Calu3 (cell line): ENCODE measurements around the gene TENT4A. TPM values are rescaled to one million over a fixed set of nuclear protein-coding genes. Genes with fewer than 3 reads are reported as not detected.

Experiments used
- BruUV-seq: library from RNA; stranded (reverse); fragments of 400-500 nt; replicated peaks from 2 replicates; lab custom pipeline; 2021; lab: Mats Ljungman, UMichigan
- CTCF ChIA-PET: fragments of 300-600 bp; sonication (Branson Sonifier 250); formaldehyde crosslinking; loops from one replicate; lab custom pipeline; 2022; ENCODE audit warnings: antibody characterized with exemption; lab: Charles Lee
- DNase-seq: peaks from one replicate; pipeline ENCODE4 v3.0.0; 2022
- H3K27ac Mint-ChIP-seq: one replicate; pipeline ENCODE4 v1.8.0; 2022; ENCODE audit warnings: mixed read lengths; ENCODE audit not compliant: unreplicated experiment
- H3K27me3 Mint-ChIP-seq: one replicate; pipeline ENCODE4 v1.8.0; 2022; ENCODE audit warnings: mixed read lengths; ENCODE audit not compliant: unreplicated experiment
- H3K36me3 Mint-ChIP-seq: one replicate; pipeline ENCODE4 v1.8.0; 2022; ENCODE audit warnings: mild to moderate bottlenecking, moderate library complexity, mixed read lengths; ENCODE audit not compliant: insufficient read depth, unreplicated experiment
- H3K4me1 Mint-ChIP-seq: one replicate; pipeline ENCODE4 v1.8.0; 2022; ENCODE audit warnings: mild to moderate bottlenecking, low read depth, mixed read lengths; ENCODE audit not compliant: unreplicated experiment
- H3K4me3 Mint-ChIP-seq: one replicate; pipeline ENCODE4 v1.8.0; 2022; ENCODE audit warnings: mild to moderate bottlenecking, low read depth, moderate library complexity, mixed read lengths; ENCODE audit not compliant: unreplicated experiment
- H3K9me3 Mint-ChIP-seq: one replicate; pipeline ENCODE4 v1.8.0; 2022; ENCODE audit warnings: low read depth, mixed read lengths; ENCODE audit not compliant: unreplicated experiment
- CTCF ChIP-seq: fragments of 200-600 bp; IDR thresholded peaks from one replicate; pipeline ENCODE4 v1.8.0; 2022; ENCODE audit warnings: antibody characterized with exemption; ENCODE audit not compliant: unreplicated experiment
- intact Hi-C: fragments of 100-400 bp; cut with micrococcal nuclease; formaldehyde crosslinking; loops from one replicate; pipeline ENCODE4 v1.10.0; 2022; ENCODE audit not compliant: unreplicated experiment
- total RNA-seq: library from RNA; stranded (reverse); gene quantifications from 2 replicates; pipeline ENCODE4 v1.2.3, GENCODE V29; 2022

TENT4A gene
- total RNA-seq, 1 experiment from 2014 or later, result 39.9 TPM

DNA sequence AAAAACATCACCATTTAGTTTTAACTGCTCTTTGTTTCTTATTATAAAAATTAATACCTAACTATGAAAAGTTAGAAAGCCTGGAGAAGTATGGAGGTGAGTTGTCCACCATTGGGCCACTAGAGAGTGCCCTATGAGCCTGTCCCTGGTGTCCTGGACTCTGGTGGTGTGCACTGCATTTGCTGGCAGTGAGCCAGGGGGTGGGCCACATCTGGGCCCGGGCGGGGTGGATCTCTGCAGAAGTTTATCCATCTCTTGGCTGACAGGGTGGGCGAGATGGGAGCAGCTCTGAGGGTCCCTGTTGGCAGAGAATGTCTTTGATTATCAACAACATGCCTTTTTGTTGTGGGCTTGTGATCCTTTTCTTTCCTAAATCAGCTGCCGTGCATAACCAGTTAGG is 8.2 kb downstream of the TENT4A start:
- no peak for TF ChIP-seq CTCF
- peaks cover 10% of the 10 kb centered on the region for H3K36me3 Mint-ChIP-seq

DNA sequence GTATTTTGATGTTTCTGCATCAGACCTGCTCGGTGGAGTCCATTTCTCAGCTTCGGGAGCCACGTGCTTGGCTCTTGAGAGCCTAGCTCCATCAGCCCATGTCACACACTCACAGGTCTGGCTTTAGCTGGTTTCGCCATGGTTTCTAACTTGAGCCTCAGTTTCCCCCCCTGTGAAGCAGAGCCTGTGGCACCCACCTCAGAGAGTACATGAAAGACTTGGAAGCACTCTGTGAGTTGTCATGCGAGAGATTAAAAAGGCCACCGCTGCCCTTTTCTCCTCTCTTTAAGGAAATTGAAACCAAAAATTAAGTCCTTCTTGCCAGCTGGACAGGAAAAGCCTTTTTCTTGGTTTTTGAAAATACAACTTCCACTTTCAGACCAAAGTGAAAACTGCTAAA is 8.8 kb downstream of the TENT4A start:
- no peaks in the 10 kb centered on the region for H3K9me3 Mint-ChIP-seq
- H3K27me3 Mint-ChIP-seq, result no peaks in the 10 kb centered on the region
- no peak for TF ChIP-seq CTCF
- no peak for DNase-seq
- intact Hi-C loops, result no loop called here
- peaks cover 8% of the 10 kb centered on the region for H3K36me3 Mint-ChIP-seq
- H3K4me1 Mint-ChIP-seq, result peaks cover 49% of the 10 kb centered on the region
- BruUV-seq, result no TSS peak
- no peak overlapping the region for H3K4me3 Mint-ChIP-seq
- CTCF ChIA-PET, result no interaction called here
- H3K27ac Mint-ChIP-seq, result no peak overlapping the region

More for the DNA sequence above, 8.2 kb downstream of the TENT4A start:
- BruUV-seq, result no TSS peak
- no peak for DNase-seq
- Mint-ChIP-seq H3K4me3 (no peak overlapping the region), H3K9me3 (no peaks in the 10 kb centered on the region), H3K27ac (no peak overlapping the region), H3K4me1 (peaks cover 49% of the 10 kb centered on the region), H3K27me3 (no peaks in the 10 kb centered on the region)
- CTCF ChIA-PET, result no interaction called here
- intact Hi-C loops, result no loop called here

DNA sequence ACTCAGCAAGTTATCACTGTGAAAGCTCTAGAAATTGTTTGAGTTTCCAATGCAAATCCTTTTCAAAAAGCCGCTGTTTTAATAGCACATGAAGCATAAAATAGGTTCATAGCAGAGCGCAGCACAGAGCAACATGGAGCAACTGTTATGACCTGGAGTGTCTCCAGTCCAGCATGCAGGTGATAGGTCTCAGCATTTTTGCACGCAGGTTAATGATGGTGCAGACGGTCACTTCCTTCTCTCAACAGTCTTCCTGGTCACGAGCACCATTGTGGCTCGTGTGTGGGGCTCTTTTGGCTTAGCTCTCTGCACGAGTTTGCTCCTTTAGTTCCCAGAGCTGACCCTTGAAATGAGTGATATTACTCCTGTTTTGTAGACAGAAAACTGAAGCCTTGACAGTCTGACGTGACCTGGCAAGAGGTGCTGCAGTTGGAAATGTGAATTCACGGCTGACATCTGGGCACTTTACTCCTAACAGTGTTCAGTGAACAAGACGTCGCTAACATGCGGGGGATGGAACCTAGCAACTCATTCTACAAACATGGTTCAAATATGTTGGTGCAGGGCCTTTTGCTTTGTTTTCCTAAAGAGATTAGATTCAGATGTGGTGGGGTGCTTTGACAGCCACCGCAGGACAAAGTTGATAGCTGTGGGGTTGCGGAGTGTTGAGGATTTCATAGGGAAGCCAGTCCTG is 10.0 kb downstream of the TENT4A start:
- Mint-ChIP-seq H3K27me3 (no peaks in the 10 kb centered on the region), H3K27ac (no peak overlapping the region), H3K4me1 (peaks cover 49% of the 10 kb centered on the region), H3K9me3 (no peaks in the 10 kb centered on the region), H3K4me3 (no peak overlapping the region), H3K36me3 (peaks cover 8% of the 10 kb centered on the region)
- CTCF ChIA-PET, result no interaction called here
- intact Hi-C loops, result no loop called here
- BruUV-seq, result no TSS peak
- DNase-seq, result no peak
- TF ChIP-seq CTCF, result no peak

GRCh38 chr5:6723816-6724300 is 10.6 kb downstream of the TENT4A start:
- Mint-ChIP-seq H3K27ac (no peak overlapping the region), H3K9me3 (no peaks in the 10 kb centered on the region), H3K27me3 (no peaks in the 10 kb centered on the region), H3K4me1 (peaks cover 43% of the 10 kb centered on the region), H3K4me3 (no peak overlapping the region), H3K36me3 (peaks cover 8% of the 10 kb centered on the region)
- no TSS peak for BruUV-seq
- intact Hi-C loops, result no loop called here
- no peak for TF ChIP-seq CTCF
- no peak for DNase-seq
- CTCF ChIA-PET, result no interaction called here
